Hematopoietic multipotent progenitor cell treated with erythropoietin and hydrocortisone succinate and interleukin-3 and kit ligand, for 8 days (in vitro differentiated cells): ENCODE data around the gene CABLES2.
"Not testable (repeated sequence)": the region's sequence is repeated elsewhere in the genome, so short reads cannot be mapped to it uniquely, and the experiment has no call there.

ENCODE experiments used
- DNase-seq: peaks from one replicate; pipeline ENCODE4 v3.0.0-alpha.2; 2015

CABLES2 gene

DNA sequence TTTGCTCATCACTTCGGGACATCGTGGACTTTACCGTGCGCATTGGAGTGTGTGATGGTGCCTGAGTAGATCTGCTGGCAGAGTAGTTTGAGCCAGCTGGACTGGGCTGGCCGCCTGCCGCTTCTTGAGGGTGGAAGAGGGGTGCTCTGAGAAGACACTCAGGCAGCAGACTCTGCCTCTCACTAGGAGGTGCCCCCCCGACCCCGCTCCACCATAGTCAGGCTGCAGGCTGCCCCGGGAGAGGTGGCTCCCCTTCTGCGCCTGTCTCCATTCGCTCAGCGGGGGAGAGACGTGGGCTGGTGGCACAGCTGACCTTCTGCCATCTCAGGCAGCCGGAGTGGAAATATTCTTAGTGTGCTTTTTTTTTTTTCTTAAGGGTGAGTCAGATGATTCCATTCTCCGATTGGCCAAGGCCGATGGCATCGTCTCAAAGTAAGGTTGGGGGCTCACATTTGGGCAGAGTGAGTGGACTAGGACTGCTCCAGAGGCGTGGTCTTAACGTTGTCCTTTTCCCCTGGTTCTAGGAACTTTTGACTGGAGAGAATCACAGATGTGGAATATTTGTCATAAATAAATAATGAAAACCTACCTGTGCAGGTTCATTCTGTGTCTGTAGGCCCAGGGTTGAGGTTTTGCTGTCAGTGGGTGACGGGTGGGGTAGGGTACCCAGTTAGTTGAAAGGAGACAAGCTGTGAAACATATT is 19.0 kb downstream of the CABLES2 start:
- no peak for DNase-seq

DNA sequence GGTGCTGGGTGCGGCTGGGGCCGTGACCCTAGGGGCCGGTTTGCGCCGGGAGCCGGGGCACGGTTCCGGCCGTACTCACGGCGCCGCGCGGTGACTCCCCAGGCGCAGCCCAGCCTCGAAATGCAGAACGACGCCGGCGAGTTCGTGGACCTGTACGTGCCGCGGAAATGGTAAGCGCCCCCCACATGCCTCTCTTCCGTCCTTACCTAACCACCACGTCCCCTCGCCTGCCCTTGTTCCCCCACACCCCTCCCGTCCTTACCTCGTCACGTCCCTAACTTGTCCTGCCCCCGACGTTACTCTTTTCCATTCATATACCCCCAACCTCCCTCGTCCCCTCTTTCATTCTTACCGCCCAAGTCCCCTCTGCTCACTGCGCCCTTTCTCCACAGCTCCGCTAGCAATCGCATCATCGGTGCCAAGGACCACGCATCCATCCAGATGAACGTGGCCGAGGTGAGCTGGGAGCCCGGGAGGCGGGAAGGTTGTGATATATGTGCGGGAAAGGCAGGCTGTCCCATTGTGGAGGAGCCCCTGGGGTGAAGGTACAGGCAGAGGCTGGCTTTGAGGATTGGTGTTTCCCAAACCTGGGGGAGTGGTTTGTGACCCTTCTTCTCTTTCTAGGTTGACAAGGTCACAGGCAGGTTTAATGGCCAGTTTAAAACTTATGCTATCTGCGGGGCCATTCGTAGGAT is 19.7 kb downstream of the CABLES2 start:
- DNase-seq = no peak

DNA sequence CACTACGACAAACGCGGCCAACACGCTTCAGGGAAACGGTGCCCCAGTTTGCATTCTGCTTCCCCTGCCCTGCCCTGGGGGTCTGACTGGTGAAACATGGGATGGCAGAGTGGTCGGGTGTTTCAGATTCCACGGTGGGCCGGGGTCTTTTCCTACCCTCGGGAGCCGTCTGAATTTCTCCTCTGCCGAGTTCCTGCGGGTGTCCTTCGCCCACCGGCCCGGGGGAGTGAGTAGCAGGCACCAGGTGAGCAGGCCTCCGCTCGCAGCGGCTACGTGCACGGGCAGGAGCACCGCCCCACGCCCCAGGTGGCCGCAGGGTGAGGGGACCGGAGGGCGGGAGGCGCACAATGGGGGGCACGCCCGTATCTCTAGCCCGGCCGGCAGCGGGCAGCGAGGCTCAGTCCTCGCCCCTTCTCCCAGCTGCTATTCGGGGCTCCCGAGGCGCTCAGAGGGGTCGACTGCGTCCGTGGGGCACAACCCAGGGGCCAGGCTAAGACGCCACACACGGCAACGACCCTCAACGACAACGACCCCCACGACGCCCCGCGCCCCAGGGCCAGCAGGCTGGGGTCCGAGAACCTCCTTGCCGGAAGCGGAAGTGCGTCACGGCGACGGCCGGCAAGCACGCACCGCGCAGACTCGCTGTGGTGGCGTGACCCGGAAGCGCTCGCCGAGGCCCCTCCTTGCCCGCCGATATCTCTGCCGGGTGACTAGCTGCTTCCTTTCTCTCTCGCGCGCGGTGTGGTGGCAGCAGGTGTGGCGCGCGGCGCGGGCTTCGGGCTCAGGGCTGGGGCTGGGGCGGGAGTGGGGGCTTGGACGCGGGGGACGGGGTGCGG is 20.5 kb downstream of the CABLES2 start, which contains the start of gene RPS21:
RPS21 (plus strand) TSS at position 721 of the 836 bp plus-strand sequence. CDS start 236 bp downstream, outside the sequence.
- DNase-seq = peak; percentile 93

DNA sequence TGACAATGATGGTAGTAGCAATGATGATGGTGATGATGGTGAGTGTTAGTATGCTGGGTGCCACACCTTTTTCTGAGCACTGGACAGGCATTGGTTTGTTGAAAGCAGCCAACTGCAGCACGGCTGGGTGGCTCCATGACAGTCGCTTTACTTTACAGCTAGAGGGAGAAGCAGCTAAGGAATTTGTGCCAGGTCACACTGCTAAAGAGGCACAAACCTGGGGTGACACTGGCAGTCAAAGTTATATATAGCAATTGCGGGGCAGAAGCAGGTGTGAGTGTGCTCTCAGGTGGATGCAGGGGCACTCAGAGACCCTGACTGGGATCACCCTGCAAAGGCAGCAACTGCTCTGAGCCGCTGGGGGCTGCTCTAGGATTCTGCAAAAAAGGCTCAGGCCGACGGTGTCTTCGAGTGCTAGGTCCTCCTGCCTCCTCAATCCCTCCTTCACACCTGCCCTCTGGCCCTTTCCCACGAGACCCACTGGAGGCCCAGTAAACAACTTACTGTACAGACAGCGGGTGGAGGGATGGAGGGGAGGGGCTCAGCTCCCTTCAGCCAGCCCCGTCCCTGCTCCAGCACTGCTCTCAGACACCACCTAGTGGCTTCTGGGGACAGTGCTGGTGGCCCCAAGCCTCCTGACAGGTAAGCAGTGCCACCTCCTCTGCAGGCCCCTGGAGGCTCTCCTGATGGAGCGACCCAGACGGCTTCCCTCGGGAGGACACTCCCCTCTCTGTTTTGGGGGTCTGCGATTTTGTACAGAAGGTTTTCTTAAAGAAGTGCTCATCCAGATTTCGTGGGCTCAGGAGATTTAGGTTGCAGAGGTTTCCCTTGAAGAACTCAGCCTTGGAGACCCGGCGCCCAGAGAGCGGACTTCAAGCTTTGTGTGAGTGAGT is 24.5 kb downstream of the CABLES2 start:
- DNase-seq = peak; percentile 82

DNA sequence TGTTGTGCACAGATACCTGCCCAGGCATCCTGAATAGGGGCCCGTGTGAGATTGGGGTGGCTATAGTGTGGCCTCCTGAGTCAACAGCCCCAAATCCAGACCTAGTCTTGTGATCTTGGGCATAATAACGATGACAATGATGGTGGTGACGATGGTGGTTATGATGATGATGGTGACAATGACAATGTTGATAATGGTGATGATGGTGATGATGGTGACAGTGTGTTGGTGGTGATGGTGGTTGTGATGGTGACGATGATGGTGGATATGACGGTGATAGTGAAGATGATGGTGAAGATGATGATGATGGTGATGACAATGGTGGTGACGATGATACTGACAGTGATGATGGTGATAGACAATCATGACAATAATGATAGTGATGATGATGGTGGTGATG is 25.2 kb downstream of the CABLES2 start:
- DNase-seq = no peak

DNA sequence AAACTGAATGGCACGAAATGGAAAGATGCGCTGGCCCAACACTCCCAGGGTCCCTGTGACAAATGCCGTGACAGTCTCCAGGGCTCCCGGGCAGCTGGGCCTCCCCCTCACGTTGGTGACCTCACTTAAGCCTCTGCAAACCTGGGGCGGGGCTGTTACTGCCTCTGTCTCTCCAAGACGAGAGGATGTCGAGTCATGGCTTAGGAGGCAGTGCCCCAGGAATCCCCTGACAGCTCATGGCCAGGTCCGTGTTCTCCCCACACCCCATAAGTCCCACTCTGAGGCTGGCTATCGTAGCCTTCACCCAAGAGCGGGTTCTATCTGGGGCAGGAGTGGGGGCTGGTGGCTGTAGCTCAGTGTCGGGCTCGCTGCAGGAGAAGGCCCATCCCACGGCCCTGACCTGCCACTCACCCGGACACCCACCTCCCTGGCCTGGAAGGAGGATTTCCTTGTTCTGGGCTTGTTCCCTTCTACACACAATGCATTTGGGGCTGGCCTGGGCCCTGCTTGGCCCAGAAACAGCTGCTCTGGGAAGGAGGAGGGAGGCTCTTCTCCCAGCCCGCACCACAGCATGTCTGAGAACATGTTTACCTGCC is 25.8 kb downstream of the CABLES2 start:
- DNase-seq = peak; percentile 61

DNA sequence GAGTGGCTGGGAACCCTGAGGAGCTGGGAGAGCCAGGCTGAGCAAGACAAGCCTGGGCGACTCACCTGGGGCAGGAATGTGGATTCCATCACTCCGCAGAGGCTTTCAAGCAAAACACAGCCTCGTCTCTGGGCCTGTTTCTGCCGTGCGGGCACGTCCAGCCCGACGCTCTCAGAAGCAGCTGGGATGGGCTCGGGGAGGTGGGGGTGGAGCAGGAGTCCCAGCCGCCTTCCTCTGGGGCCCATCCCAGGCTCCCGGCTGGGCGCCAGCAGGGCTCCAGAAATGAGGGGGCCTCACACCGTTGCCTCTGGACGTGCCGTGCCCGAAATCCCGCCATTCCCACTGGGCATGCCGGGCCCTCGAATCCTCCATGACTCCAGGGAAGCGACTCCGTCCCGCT is 28.9 kb downstream of the CABLES2 start:
- no peak for DNase-seq

DNA sequence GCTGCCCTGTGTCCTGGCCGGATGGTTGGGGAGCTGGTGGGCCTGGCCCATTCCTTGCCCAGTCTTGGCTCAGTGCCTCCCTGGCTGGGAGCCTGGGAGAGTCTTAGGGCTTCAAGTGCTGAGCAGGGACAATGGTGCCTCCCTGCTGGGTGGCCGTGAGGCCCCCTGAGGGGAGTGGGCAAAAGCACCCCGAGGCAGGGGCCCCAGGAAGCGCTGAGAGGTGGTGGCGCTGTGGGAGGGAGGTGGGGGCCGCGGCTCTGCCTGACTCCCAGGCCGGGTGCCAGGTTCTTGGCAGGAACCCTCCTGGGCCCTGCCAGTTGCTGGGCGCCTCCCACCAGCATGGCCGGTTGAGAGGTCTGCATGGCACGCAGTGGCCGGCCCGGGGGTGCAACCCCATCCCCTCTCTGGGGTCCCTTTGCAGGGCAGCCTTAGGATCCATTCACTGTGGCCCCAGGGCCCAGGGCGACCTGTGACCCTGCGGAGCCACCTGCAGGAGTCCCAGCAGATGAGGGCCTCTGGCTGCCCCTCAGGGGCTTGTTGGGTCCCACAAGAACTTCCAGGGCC is 29.4 kb downstream of the CABLES2 start:
- DNase-seq = no peak

DNA sequence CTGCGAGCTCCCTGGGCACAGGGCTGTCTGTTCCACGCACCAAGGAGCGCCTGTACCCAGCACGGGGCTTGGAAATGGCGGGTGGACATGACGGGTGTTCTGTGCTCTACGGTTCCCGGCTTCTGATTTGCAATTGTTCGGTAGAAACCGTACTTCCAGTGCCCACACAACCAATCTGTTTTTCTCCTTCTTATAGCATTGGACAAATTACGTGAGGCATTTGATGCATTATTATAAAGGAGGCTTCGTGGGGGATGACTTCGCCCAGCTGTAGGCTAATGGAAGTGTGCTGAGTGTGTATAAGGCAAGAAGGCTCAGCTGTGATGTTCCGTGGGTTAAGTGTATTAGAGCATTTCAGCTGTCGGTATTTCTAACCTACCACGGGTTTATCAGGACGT is 30.0 kb downstream of the CABLES2 start:
- no peak for DNase-seq

DNA sequence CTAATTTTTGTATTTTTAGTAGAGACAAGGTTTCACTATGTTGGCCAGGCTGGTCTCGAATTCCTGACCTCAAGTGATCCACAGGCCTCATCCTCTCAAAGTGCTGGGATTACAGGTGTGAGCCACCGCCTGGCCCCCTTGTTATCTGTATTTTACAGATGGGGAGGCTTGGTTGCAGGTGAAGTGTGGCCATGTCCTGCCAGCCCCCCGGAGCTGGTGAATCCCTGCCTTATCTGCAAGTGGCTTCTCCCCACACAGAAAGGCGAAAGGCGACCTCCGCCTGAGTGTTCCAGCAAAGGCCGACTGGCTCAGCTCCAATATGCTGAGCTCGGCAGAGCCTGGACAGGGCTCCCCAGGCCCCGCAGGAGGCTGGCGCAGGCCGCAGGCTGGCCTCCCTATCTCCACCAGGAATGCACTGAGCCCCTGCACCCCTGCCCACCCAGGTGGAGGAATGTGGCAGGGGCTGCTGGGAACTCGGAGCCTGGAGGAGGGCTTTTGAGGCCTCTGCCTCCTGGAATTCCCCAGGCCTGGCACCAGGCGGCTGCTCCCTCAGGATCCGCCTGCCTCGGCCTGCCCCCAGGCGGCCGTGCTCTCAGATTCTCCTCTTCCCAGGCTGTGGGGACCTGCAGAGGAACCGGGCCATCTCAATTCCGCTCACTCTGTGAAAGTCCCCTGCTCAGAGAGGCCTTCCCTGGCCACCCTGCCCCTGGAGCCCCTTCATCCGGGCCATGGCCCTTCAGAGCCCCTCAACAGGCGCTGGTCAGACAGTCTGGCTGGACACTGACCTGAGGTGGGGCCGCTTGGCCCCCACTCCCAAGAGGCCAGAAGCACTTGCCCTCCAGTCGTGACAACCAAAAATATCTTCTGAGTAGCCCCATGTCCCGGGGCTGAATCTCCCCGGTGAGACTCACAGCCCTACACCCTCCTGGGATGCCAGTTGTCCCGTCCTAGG is 30.7 kb downstream of the CABLES2 start:
- no peak for DNase-seq

DNA sequence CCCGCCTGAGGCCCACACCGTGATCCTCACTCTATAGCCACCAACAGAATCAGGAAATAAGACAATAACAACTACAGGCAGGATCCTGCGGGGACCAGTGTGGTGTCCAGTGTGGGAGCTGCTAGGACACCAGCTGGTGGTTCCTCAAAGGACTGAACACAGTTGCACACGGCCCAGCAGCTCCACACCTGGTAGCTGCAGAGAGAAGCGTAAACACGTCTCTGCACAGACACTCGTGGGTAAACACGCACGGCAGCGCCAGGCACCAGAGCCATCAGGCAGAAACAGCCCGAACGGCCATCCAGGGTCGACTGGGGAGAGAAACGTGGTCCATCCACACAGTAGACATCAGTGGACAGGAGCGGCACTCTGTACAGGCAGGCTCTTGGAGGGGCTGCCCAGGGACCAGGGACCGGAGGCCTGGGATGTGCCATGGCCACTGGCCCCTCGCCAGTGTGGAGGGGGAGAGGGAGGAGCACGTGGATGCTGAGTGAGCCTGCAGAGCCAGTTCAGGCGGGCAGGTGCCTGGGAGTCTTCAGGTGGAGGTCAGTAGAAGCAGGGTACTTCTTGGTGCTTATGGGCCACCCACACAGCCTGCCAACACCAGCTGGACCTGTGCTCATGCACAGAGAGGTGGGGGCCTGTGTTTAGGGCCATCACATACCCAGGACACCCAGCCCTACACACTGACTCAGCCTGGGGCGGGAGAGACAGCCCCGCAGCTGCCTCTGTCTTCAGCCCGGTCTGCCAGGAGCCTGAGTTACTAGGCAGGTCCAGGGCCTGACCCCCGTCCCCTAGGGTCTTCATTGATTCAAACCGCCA is 32.5 kb downstream of the CABLES2 start:
- DNase-seq = no peak

DNA sequence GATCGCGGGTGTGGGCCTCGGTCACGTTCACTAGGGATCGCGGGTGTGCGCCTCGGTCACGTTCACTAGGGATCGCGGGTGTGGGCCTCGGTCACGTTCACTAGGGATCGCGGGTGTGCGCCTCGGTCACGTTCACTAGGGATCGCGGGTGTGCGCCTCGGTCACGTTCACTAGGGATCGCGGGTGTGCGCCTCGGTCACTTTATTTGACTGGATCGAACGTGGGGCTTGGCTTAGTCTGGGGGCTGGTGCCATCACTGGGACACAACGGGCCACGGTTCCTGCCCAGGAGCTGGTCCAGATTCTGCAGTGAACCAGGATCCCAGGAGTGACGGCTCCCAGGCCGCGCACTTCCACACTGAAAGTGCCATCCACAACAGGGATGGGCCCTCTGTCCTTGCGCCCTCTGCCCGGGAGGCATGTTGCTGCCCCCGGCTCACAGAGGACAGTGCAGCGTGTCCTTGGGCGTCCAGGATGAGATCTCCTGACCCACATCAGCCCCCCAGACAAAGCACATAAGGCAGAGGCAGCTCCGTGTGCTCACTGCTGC is 33.4 kb downstream of the CABLES2 start:
- DNase-seq = not testable (repeated sequence)

DNA sequence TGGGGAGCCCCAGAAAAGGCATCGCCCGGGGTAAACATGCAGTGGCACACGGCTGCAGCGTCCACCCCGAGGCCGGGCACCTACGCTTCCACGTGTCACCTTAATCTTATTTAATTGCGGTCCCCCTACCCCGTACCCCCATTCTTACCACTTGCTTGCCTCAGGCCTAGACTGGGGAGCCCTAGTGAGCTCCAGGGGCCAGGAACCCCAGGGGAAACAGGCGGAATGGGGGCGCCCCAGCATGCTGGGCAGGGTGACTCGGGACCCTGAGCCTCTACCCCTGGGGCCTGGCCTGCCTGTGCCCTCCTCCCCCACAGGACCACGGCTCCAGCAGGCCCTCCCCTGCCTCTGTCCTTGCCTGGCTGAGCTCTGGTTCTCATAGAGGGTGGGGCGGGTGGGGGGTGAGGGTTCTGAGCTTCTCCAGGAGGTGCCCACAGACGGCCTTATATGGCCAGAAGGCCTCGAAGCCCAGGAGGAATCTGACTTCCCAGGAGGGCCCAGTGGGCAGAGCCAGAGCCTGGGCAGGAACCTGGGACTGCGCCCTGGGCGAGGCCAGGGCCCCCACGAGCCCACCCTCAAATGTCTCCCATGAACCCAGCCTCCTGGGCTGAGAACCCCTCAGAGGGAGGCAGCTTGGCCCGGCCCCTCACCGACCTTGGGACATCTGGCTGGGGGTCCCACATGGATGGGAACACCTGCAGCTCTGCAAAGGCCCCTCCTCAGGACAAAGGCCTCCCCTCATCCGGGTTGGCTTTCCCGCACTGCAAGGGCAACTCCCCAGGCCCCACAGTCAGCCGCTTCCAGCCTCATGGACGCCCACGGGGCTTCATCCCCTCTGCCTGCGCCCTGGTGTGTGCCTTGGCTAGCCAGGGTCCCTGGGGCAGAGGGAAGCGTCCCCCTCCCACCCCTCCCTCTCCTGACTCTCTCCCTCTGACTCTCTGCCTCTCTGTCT is 34.8 kb downstream of the CABLES2 start:
- DNase-seq = no peak

DNA sequence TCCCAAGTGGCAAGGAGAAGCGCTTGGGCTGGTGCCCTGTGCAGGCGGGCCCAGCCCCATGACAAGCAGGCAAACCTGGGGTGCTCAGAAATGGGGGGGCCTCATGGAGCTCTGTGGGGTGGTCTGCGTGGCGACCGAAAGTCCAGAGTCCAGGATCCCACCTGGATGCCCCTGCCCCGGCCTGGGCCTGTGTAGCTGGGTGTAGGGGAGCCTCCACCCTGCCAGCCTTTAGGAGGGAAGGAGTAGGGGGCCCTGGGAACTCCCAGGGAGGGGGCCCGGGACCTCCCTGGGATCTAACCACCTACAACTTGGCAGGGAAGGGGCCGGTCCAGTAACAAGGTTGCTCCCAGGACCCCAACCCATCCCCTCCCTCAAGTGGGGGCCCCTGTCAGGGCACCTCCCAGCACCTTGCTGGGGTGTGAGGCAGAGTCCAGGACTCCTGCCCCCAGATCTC is 35.5 kb downstream of the CABLES2 start:
- DNase-seq = no peak

DNA sequence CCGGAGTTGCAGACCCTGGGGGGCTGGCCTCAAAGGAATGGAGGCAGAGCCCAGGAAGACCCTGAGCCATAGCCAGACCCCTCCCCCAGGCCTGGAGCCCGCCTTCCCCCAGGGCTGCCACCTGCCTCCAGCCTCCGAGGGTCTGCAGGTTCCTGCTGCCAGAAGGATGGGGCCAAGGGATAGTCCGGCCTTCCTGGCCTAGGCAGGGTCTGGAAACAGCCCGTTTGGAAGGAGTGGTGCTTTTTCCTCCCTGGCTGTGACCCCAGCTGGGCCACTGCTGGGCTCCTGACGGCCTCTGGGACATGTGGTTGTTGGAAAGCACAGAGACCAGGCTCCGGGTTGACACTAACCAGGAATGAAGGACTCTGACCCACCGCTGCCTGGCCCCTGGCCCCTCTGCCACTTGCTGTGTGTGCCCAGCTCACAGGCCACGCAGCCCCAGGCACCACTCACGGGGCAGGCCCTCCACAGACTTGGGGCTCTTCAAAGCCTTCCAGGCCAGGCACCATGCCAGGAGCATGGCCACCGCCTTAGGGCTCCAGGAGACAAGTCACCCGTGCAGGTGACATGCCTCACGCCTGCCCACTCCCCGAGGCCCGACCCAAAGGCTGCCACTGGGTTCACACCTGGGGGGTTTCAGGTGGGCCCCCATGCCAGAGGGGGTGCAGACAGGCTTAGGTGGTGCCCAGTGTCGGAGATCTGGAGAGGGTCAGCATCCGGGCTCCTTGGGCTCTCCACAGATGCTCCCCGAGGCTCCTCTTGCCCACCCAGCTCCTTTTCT is 36.1 kb downstream of the CABLES2 start:
- no peak for DNase-seq

DNA sequence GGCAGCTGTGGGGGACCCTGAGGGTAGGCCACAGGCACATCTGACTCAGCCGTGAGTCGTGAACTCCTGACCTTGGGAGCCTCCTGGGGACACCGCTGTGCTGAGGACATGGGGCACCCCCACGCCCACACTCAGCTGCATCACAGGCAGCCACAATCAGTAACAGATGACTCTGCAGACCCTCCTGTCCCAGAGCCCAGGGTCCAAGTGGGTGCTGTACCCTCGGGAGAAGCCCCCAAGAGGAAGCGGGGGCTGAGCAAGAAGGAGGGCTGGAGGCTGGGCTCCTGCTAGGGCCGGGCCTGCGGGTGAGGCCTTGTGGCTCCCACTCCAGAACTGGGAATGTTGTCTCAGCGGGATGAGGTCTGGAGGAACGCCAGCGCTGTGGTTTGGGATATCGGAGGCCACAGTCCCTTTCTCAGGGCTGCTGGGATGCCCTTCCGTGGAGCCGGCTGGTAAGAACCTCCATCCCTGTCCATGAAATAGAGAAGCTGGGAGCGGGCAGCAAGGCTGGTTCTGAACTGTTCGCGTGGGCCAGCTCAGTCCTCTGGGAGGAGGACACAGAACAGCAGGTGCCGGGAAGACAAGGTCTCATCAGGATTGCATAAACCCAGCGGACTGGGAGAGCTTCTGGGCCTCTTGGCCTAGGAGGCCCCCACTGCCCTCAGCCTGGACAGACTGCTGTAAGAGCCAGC is 36.8 kb downstream of the CABLES2 start:
- no peak for DNase-seq

DNA sequence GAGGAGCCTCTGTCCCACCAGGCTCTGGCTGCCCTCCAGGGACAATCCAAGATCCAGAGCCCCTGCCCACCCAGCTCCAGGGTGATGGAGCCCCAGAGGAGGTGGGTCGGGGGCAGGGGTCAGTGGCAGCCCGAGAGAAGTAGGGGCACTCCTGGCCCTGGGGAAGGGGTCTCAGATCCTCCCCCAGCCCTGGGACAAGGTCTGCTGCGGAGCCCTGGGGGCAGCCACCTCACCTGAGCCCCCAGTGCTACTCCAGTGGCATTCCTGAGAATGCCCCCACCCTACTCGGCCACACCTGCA is 37.3 kb downstream of the CABLES2 start:
- no peak for DNase-seq
